ENCODE results near the gene EMSY. TPM values are rescaled to one million over a fixed set of nuclear protein-coding genes. Genes with fewer than 3 reads are reported as not detected.

The EMSY gene
- total and polyA plus RNA-seq, 4 experiments from 2014 or later = 9.5 to 52.9 (median 34.9) TPM

GRCh38 chr11:76601272-76601671 lies 156.5 kb downstream of the EMSY start:
- H3K27me3 Mint-ChIP-seq = no peaks in the 10 kb centered on the region
- no peak overlapping the region for H3K4me3 Mint-ChIP-seq
- no peak overlapping the region for H3K27ac ChIP-seq (ENCODE audit: low read depth, low read length)
- DNase-seq = no peak
- no peak overlapping the region for H3K4me3 ChIP-seq (ENCODE audit: low read length in 2 of 2)
- no peaks in the 10 kb centered on the region for H3K4me1 Mint-ChIP-seq
- no peaks in the 10 kb centered on the region for H3K27me3 ChIP-seq (ENCODE audit: insufficient read depth, low read length)
- no peaks in the 10 kb centered on the region for H3K36me3 Mint-ChIP-seq
- no peaks in the 10 kb centered on the region for H3K36me3 ChIP-seq (ENCODE audit: insufficient read depth, low read length)
- no peaks in the 10 kb centered on the region for H3K9me3 Mint-ChIP-seq
- CTCF ChIA-PET (ENCODE audit: partially characterized antibody) = interaction anchor here (0.7 kb wide), 1 partner anchor 12 kb away, joined by 3 read pairs; no protein-coding TSS in a partner anchor
- no peaks in the 10 kb centered on the region for H3K4me1 ChIP-seq (ENCODE audit: insufficient read depth, low read length)
- H3K27ac Mint-ChIP-seq = no peak overlapping the region
- no peaks in the 10 kb centered on the region for H3K9me3 ChIP-seq (ENCODE audit: control insufficient read depth in 1 of 2, low read length in 2 of 2)
- POLR2A ChIA-PET (ENCODE audit: partially characterized antibody) = no interaction called here
- intact Hi-C loops (cut with micrococcal nuclease) = no loop called here

DNA sequence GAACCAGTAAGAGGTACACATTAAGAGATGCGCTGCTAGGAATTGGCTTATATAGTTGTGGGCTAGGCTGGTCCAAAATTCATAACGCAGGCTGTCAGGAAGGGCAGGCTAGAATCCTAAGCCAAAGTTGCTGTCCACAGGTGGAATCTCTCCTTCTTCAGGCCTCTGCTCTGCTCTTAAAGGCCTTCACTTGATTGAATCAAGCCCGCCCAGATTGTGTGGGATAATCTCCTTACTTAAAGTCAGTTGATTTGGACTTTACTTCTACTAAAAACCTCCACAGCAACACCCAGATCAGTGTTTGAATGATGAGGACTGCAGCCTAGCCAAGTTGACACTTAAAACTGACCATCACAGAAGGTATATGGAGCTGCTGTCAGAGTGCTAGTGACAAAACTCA lies 156.9 kb downstream of the EMSY start:
- no peaks in the 10 kb centered on the region for H3K36me3 Mint-ChIP-seq
- Histone ChIP-seq H3K9me3 (ENCODE audit: control insufficient read depth in 1 of 2, low read length in 2 of 2) (no peaks in the 10 kb centered on the region), H3K27ac (ENCODE audit: low read depth, low read length) (no peak overlapping the region), H3K36me3 (ENCODE audit: insufficient read depth, low read length) (no peaks in the 10 kb centered on the region), H3K4me1 (ENCODE audit: insufficient read depth, low read length) (no peaks in the 10 kb centered on the region), H3K27me3 (ENCODE audit: insufficient read depth, low read length) (no peaks in the 10 kb centered on the region), H3K4me3 (ENCODE audit: low read length in 2 of 2) (no peak overlapping the region)
- no peak for DNase-seq
- intact Hi-C loops (cut with micrococcal nuclease) = no loop called here
- no peaks in the 10 kb centered on the region for H3K27me3 Mint-ChIP-seq
- no peaks in the 10 kb centered on the region for H3K4me1 Mint-ChIP-seq
- H3K4me3 Mint-ChIP-seq = no peak overlapping the region
- no peak overlapping the region for H3K27ac Mint-ChIP-seq
- CTCF ChIA-PET (ENCODE audit: partially characterized antibody) = interaction anchor here (0.7 kb wide), 1 partner anchor 13 kb away, joined by 3 read pairs; no protein-coding TSS in a partner anchor
- POLR2A ChIA-PET (ENCODE audit: partially characterized antibody) = no interaction called here
- no peaks in the 10 kb centered on the region for H3K9me3 Mint-ChIP-seq

DNA sequence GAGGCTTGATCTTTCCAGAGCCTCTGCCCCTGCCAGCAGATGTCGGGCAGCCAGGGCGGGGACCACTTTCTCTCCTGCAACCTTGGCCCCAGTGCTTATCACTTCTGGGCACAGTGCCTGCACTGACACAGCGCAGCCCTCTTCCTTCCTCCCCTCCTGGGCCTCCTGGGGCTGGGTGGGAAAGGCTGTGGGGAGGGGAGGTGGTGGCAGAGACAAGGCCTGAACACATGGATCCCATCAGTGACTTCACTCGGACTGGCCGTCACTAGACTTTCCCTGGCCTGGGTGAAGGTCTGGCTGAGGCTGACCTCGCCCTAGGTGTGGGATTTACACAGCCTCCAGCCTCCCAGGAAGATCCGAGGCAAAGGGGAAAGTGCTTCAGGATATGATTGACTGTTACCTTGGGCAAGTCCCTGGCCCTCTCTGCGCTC lies 157.6 kb downstream of the EMSY start:
- H3K4me1 Mint-ChIP-seq = no peaks in the 10 kb centered on the region
- DNase-seq = no peak
- H3K36me3 ChIP-seq (ENCODE audit: insufficient read depth, low read length) = no peaks in the 10 kb centered on the region
- no peaks in the 10 kb centered on the region for H3K27me3 Mint-ChIP-seq
- H3K27ac ChIP-seq (ENCODE audit: low read depth, low read length) = no peak overlapping the region
- H3K36me3 Mint-ChIP-seq = no peaks in the 10 kb centered on the region
- H3K4me3 Mint-ChIP-seq = no peak overlapping the region
- H3K4me1 ChIP-seq (ENCODE audit: insufficient read depth, low read length) = no peaks in the 10 kb centered on the region
- H3K9me3 Mint-ChIP-seq = no peaks in the 10 kb centered on the region
- intact Hi-C loops (cut with micrococcal nuclease) = no loop called here
- H3K4me3 ChIP-seq (ENCODE audit: low read length in 2 of 2) = no peak overlapping the region
- H3K27ac Mint-ChIP-seq = peak overlapping the region in 1 of 7 donors; percentile 43
- POLR2A ChIA-PET (ENCODE audit: partially characterized antibody) = no interaction called here
- no peaks in the 10 kb centered on the region for H3K9me3 ChIP-seq (ENCODE audit: control insufficient read depth in 1 of 2, low read length in 2 of 2)
- H3K27me3 ChIP-seq (ENCODE audit: insufficient read depth, low read length) = no peaks in the 10 kb centered on the region
- CTCF ChIA-PET (ENCODE audit: partially characterized antibody) = no interaction called here

Other genes with a start within 250 kb of the EMSY start
- under 1 TPM in 1 of 2 experiments, not detected in 1; 0.93 TPM for gene WNT11, start 238.5 kb upstream of the EMSY start, total RNA-seq
- gene WNT11, start 238.5 kb upstream of the EMSY start, polyA plus RNA-seq = under 1 TPM in 1 of 2 donors, not detected in 1; 0.16 TPM
- 10 to 100 TPM; 53.7 to 57.3 TPM for gene THAP12, start 63.9 kb upstream of the EMSY start, total RNA-seq
- gene THAP12, start 63.9 kb upstream of the EMSY start, polyA plus RNA-seq = 10 to 100 TPM; 68.3 to 76.2 TPM
- 10 to 100 TPM in 1 of 2 experiments, 1 to 10 TPM in 1; 8.7 to 10.1 TPM for gene GVQW3, start 63.7 kb upstream of the EMSY start, total RNA-seq
- 1 to 10 TPM; 1.7 to 2.7 TPM for gene GVQW3, start 63.7 kb upstream of the EMSY start, polyA plus RNA-seq
- under 1 TPM; 0.38 to 0.53 TPM for gene LRRC32, start 225.7 kb downstream of the EMSY start, total RNA-seq
- under 1 TPM in 1 of 2 donors, not detected in 1; 0.56 TPM for gene LRRC32, start 225.7 kb downstream of the EMSY start, polyA plus RNA-seq

Measured in CD4-positive, alpha-beta memory T cell (primary cell).